ENCODE results near the gene ANKRD40. TPM values are rescaled to one million over a fixed set of nuclear protein-coding genes. Genes with fewer than 3 reads are reported as not detected.

Gene ANKRD40
- total and polyA plus RNA-seq, 7 experiments from 2014 or later: 3.6 to 37.2 (median 30.1) TPM

- ChIA-PET CTCF (interaction anchor here (0.6 kb wide), 1 partner anchor 454 kb away, joined by 3 read pairs; no protein-coding TSS in a partner anchor), POLR2A (no interaction called here)
- no peaks in the 10 kb centered on the region for H3K4me1 ChIP-seq (ENCODE audit: control insufficient read depth in 2 of 2, insufficient read depth in 2 of 2, low read length in 2 of 2)
- ATAC-seq: no peak
- peaks cover 0 to 4% (median 0%) of the 10 kb centered on the region in 5 donors for H3K36me3 Mint-ChIP-seq
- H3K27ac ChIP-seq (ENCODE audit: low read depth, low read length): no peak overlapping the region
- peaks cover 0 to 24% (median 4%) of the 10 kb centered on the region in 5 donors for H3K27me3 Mint-ChIP-seq
- no peaks in the 10 kb centered on the region for H3K9me3 ChIP-seq (ENCODE audit: control insufficient read depth in 2 of 3, low read length in 3 of 3)
- H3K27ac Mint-ChIP-seq: no peak overlapping the region
- no peak for DNase-seq
- H3K27me3 ChIP-seq (ENCODE audit: control insufficient read depth in 2 of 2, insufficient read depth in 2 of 2, low read length in 2 of 2): no peaks in the 10 kb centered on the region
- no peak overlapping the region for H3K4me3 ChIP-seq (ENCODE audit: low read length)
- no peak overlapping the region for H3K4me3 Mint-ChIP-seq
- intact Hi-C loops (cut with micrococcal nuclease): no loop called here
- peaks cover 0 to 16% (median 0%) of the 10 kb centered on the region in 11 donors for H3K9me3 Mint-ChIP-seq
- H3K4me1 Mint-ChIP-seq: no peaks in the 10 kb centered on the region
- no peaks in the 10 kb centered on the region for H3K36me3 ChIP-seq (ENCODE audit: control insufficient read depth in 2 of 3, insufficient read depth in 3 of 3, low read length in 3 of 3)
Measured at GRCh38 chr17:50653738-50654137, 54.0 kb downstream of the ANKRD40 start.

DNA sequence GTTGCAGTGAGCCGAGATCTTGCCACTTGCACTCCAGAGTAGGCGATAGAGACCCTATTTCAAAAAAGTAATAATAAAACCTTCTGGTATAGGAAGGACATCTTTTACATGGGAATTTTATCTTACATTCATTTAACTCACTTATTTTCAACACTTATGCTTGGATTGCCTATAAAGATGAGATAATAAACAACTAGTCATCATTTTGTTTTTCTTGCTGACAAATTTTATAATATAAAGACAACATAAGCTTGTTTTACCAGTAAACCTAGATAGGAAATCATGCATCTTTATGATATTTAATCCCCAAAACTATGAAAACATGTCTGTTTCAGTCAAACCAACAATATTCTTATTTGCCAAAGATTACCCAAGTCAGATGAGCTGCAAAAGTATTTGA lies 56.1 kb downstream of the ANKRD40 start:
- H3K4me1 ChIP-seq (ENCODE audit: control insufficient read depth in 2 of 2, insufficient read depth in 2 of 2, low read length in 2 of 2): no peaks in the 10 kb centered on the region
- ATAC-seq (no peak), DNase-seq (no peak)
- CTCF ChIA-PET: interaction anchor here (0.6 to 1.0 kb wide), 3 partner anchors 10 to 274 kb away, joined by 3 read pairs; no protein-coding TSS in a partner anchor
- Mint-ChIP-seq H3K27ac (no peak overlapping the region), H3K9me3 (peaks cover 0 to 16% (median 4%) of the 10 kb centered on the region in 11 donors), H3K4me3 (no peak overlapping the region), H3K36me3 (peaks cover 0 to 4% (median 0%) of the 10 kb centered on the region in 5 donors), H3K4me1 (no peaks in the 10 kb centered on the region), H3K27me3 (peaks cover 0 to 37% (median 3%) of the 10 kb centered on the region in 5 donors)
- intact Hi-C loops (cut with micrococcal nuclease): no loop called here
- H3K27ac ChIP-seq (ENCODE audit: low read depth, low read length): no peak overlapping the region
- no peaks in the 10 kb centered on the region for H3K9me3 ChIP-seq (ENCODE audit: control insufficient read depth in 2 of 3, low read length in 3 of 3)
- H3K4me3 ChIP-seq (ENCODE audit: low read length): no peak overlapping the region
- POLR2A ChIA-PET: no interaction called here
- no peaks in the 10 kb centered on the region for H3K27me3 ChIP-seq (ENCODE audit: control insufficient read depth in 2 of 2, insufficient read depth in 2 of 2, low read length in 2 of 2)
- H3K36me3 ChIP-seq (ENCODE audit: control insufficient read depth in 2 of 3, insufficient read depth in 3 of 3, low read length in 3 of 3): no peaks in the 10 kb centered on the region

- DNase-seq: no peak
- peaks cover 0 to 4% (median 0%) of the 10 kb centered on the region in 5 donors for H3K36me3 Mint-ChIP-seq
- H3K36me3 ChIP-seq (ENCODE audit: control insufficient read depth in 2 of 3, insufficient read depth in 3 of 3, low read length in 3 of 3): no peaks in the 10 kb centered on the region
- H3K27ac ChIP-seq (ENCODE audit: low read depth, low read length): no peak overlapping the region
- ATAC-seq: no peak
- H3K27ac Mint-ChIP-seq: no peak overlapping the region
- intact Hi-C loops (cut with micrococcal nuclease): no loop called here
- no peaks in the 10 kb centered on the region for H3K9me3 ChIP-seq (ENCODE audit: control insufficient read depth in 2 of 3, low read length in 3 of 3)
- ChIA-PET POLR2A (no interaction called here), CTCF (no interaction called here)
- no peaks in the 10 kb centered on the region for H3K4me1 Mint-ChIP-seq
- peaks cover 0 to 34% (median 6%) of the 10 kb centered on the region in 5 donors for H3K27me3 Mint-ChIP-seq
- H3K4me3 Mint-ChIP-seq: no peak overlapping the region
- H3K27me3 ChIP-seq (ENCODE audit: control insufficient read depth in 2 of 2, insufficient read depth in 2 of 2, low read length in 2 of 2): no peaks in the 10 kb centered on the region
- no peaks in the 10 kb centered on the region for H3K4me1 ChIP-seq (ENCODE audit: control insufficient read depth in 2 of 2, insufficient read depth in 2 of 2, low read length in 2 of 2)
- H3K9me3 Mint-ChIP-seq: peaks cover 0 to 16% (median 4%) of the 10 kb centered on the region in 11 donors
- no peak overlapping the region for H3K4me3 ChIP-seq (ENCODE audit: low read length)
Measured at GRCh38 chr17:50649042-50649908, 58.4 kb downstream of the ANKRD40 start.

GRCh38 chr17:50647187-50647586 lies 60.5 kb downstream of the ANKRD40 start:
- Mint-ChIP-seq H3K4me3 (no peak overlapping the region), H3K4me1 (no peaks in the 10 kb centered on the region), H3K27ac (peak overlapping the region in 1 of 9 donors; percentile 0), H3K9me3 (peaks cover 0 to 14% (median 4%) of the 10 kb centered on the region in 11 donors), H3K36me3 (peaks cover 0 to 4% (median 0%) of the 10 kb centered on the region in 5 donors), H3K27me3 (peaks cover 0 to 34% (median 6%) of the 10 kb centered on the region in 5 donors)
- H3K36me3 ChIP-seq (ENCODE audit: control insufficient read depth in 2 of 3, insufficient read depth in 3 of 3, low read length in 3 of 3): no peaks in the 10 kb centered on the region
- no peak for ATAC-seq
- ChIA-PET CTCF (no interaction called here), POLR2A (no interaction called here)
- H3K27ac ChIP-seq (ENCODE audit: low read depth, low read length): no peak overlapping the region
- H3K4me3 ChIP-seq (ENCODE audit: low read length): no peak overlapping the region
- no peaks in the 10 kb centered on the region for H3K27me3 ChIP-seq (ENCODE audit: control insufficient read depth in 2 of 2, insufficient read depth in 2 of 2, low read length in 2 of 2)
- H3K9me3 ChIP-seq (ENCODE audit: control insufficient read depth in 2 of 3, low read length in 3 of 3): no peaks in the 10 kb centered on the region
- H3K4me1 ChIP-seq (ENCODE audit: control insufficient read depth in 2 of 2, insufficient read depth in 2 of 2, low read length in 2 of 2): no peaks in the 10 kb centered on the region
- intact Hi-C loops (cut with micrococcal nuclease): no loop called here
- no peak for DNase-seq

DNA sequence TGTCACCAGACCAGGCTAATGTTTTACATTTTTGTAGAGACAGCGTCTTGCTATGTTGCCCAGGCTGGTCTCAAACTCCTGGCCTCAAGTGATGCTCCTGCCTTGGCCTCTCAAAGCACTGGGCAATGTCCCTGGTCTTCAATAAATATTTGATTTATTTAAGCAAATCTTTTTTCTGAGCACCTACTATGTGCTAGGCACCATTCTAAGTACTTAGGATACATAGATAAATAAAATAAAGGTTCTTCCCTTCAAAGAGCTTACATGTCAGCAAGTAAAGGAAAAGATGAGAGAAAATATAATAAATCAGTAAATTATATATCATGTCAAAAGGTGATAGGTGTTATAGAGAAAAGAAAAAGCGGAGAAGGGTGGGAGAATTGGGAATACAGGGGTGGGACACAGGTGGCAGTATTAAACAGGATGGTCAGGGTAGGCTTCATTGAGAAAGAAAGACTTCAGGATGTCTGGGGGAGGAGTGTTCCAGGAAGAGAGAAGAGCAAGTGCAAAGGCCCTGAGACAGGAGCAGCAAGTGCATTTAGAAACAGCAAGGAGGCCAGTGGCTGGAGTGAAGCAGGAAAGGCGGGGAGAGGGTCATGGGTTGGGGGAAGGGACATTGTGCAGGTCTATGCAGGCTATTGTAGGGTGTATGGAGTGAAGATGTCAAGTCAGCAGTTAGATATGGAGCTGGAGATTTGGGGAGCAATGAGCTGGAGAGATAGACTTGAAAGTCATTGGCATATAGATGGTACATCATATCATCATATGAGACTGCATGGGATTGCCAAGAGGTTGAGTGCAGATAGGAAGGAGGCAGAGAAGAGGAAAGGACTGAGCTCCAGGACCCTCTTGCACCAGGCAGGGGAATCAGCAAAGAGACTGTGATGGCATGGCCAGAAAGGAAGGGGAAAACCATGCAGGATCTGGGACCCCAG lies 61.7 kb downstream of the ANKRD40 start:
- no peak overlapping the region for H3K27ac ChIP-seq (ENCODE audit: low read depth, low read length)
- intact Hi-C loops (cut with micrococcal nuclease): no loop called here
- POLR2A ChIA-PET: no interaction called here
- H3K9me3 ChIP-seq (ENCODE audit: control insufficient read depth in 2 of 3, low read length in 3 of 3): no peaks in the 10 kb centered on the region
- H3K36me3 Mint-ChIP-seq: no peaks in the 10 kb centered on the region
- peaks cover 4 to 22% (median 8%) of the 10 kb centered on the region in 5 donors for H3K27me3 Mint-ChIP-seq
- no peak overlapping the region for H3K4me3 Mint-ChIP-seq
- no peaks in the 10 kb centered on the region for H3K4me1 ChIP-seq (ENCODE audit: control insufficient read depth in 2 of 2, insufficient read depth in 2 of 2, low read length in 2 of 2)
- H3K27ac Mint-ChIP-seq: no peak overlapping the region
- ATAC-seq: no peak
- DNase-seq: no peak
- H3K36me3 ChIP-seq (ENCODE audit: control insufficient read depth in 2 of 3, insufficient read depth in 3 of 3, low read length in 3 of 3): no peaks in the 10 kb centered on the region
- H3K4me1 Mint-ChIP-seq: no peaks in the 10 kb centered on the region
- no peaks in the 10 kb centered on the region for H3K27me3 ChIP-seq (ENCODE audit: control insufficient read depth in 2 of 2, insufficient read depth in 2 of 2, low read length in 2 of 2)
- H3K9me3 Mint-ChIP-seq: peaks cover 0 to 10% (median 0%) of the 10 kb centered on the region in 11 donors
- CTCF ChIA-PET: interaction anchor here (1.1 kb wide), 1 partner anchor 15 kb away, joined by 3 read pairs; no protein-coding TSS in a partner anchor
- no peak overlapping the region for H3K4me3 ChIP-seq (ENCODE audit: low read length)

Data from naive thymus-derived CD4-positive, alpha-beta T cell (primary cell).